Measurements from ENCODE around the gene IL17RD.

The IL17RD gene

DNA sequence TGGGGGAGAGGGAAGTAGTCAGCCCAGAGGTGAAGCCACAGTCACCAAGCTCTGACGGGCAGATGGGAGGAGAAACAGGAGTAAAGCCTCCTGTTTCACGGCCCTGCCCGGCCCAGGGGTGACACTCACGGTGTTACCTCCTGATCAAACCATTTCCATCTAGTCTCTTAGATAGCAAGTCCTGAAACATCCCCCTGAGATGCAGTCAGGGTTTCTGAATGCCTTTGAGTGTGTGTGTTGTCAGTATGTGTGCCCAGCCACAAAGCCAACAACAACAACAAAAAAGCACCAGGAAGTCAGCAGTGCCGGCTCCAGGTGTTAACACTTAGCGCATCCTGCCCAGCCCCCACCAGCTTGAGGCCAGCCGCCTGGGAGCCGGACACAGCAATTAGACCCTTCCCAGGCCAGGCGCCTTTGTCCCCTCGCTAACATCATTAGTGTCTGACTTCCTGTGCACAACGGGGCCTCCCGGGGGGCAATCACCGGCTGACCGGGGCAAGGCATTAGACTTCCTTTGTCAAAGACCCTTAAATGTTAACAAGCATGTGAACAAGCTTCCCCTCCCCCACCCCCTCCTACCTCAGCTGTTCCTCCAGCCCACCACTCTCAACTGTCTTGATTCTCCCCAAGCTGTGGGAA, 34.5 kb downstream of the IL17RD start:
- DNase-seq: no peak

DNA sequence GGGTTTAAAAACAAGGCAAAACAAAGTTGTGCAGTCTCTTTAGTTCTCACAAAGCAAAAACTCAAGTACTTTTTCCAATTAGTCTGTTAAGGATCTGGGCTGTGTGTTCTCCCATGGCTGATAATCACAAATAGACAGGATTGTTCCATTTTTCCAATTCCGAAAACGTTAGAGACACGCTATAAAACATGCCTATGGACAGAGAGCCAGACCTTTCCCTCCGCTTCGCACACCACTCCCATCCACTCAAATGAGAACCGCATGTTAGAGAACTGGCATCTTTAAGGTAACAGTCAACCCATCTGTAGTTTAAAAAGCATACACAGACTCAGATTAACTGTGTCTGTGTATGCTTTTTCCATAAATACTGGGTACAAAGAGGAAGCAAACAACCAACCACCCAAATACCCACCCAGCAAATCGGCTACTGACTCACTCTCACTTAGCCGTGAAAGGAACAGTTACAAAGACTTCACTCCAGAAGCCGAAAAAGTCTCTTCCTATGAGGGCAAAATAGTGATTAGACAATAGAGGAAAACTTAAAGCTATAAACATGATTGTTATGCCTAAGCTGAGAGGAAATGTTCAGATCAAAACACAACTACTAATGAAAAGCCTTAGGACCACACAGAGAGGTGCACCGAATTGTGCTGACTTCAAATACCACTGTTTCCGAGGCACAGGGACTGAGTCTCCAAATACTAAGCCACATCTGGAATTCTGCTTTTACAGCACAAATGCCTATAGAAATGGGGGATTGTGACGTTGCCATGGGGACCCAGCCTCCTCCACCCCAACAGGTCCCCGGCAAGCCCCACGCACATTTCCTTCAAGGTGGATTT, 36.1 kb downstream of the IL17RD start:
- no peak for DNase-seq

DNA sequence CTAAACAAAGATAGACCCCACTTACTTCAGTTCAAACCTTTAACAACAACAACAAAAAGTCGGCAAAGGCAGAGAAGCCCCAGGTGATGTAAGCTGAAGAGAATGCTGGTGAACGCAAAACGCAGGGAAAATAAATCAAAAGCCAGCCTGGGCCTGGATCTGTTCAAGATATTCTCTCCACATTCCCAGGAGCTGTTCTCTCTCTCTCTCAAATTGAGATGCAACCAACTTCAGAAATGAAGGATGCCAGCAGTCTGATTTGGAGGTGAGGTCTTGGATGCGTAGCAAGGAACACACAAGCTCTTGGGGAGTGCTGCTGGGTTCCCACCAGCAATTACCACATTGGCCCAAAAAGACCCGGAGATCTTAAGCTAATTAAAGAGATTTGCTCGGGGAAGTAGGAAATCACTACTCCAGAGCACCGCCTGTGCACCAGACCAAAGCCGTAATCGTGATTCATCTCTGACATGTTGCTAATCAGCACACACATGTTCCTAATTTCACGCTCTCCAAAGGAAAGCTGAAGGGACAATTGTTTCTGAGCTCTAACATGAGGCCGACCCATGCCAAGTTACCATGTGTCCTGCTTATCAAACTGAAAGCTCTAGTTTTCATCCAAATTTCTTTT, 37.1 kb downstream of the IL17RD start:
- DNase-seq: peak; percentile 78

DNA sequence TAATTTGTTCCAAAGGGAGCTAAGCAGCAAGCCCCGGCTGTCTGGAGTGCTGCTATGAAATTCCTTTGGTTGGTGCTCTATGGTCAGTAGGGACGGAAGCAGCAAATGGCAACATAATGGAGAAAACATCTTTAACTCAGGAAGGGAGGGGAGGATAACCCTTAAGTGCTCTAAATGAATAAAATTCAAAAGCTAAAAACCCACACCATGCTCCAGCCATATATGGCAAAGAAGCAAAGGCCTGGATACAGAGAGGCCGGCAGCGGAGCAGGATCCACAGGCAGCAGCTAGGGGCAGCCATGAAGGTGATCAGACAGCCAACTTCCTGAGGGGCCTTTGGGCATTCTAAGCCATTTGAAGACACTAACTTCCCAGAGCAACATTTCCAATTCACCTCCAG, 38.9 kb downstream of the IL17RD start:
- DNase-seq: no peak

DNA sequence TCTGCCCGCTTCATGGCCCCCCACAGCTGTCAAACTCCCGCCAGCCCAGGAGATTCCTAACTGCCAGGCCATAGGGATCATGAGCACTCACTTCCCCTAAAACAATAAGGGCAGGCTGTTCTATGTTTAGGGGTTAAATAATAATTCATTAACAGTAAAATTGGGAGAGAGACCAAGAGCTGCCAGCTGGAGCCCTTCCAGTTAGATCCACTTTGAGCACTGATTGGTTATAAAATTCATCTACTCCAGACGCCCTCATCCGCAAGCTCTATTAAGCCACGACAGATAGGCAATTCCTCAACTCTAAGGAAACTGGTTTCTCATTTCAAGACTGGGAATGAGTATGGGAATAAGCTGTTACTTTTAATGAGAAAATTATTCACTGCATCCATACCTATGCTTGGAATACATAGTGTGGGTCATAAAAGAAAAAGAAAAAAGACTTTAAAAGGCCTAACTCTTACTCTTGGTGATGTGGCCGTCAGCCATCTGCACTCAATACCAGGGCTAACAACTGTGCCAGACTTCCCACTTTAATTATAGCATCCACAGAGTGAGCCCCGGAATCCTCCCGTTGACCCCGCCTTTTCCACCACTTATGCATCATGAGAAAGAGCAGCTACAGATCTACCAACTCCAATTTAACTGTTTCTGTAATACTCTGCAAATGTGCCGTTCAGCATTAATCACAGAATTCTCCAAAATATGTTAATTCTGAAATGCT, 44.5 kb downstream of the IL17RD start:
- no peak for DNase-seq

DNA sequence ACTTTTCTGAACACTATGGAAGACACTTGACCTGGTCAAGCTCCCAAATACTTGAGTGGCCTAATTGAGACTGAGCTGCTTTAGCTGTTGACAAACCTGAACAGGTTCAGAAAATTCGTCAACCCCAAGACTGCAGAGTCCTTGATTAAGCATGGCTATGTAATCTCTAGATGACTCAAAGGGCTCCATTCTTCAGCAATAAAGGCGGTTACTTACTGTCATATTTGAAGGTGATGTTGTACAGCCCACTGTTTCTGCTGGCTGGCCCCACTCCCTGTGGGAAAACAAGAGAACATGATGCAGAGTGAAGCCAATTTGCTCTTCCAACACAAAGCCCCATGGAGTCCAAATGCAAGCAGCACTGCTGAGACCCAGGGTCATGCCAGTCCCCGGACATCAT, 45.1 kb downstream of the IL17RD start:
- DNase-seq: no peak

DNA sequence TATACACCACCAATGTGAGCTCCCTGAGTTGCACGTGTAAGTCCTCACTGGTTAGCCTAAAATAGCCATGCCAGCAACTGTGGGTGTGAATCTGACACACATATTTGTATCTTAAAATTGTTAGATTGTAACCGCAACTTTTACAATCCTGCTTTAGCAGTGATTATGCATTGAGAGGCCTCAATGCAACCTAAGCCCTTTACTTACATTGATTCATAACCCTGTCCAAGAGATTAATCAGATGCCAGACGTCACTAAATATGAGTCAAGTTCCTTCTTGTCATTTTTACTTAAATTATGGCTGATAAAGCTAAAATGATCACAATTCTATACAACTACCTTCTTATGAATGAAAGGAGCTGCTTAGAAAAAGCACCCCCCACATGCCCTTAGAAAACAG, 46.9 kb downstream of the IL17RD start:
- DNase-seq: no peak

DNA sequence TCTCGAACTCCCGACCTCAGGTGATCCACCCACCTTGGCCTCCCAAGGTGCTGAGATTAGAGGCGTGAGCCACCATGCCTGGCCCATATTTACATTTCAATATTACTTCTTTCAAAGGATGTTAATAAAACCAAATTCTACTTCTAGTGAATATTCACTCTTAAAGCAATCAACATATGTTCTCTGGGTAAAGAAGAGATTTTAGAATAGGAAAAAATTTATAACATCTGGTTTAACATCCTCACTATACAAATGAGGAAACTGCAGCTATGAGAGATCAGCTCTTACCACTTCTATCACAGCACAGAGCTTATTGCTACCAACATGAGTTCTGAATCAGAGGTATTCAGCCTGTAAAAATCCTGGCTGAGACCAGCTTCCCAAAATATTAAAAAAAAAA, 48.7 kb downstream of the IL17RD start:
- DNase-seq: no peak

DNA sequence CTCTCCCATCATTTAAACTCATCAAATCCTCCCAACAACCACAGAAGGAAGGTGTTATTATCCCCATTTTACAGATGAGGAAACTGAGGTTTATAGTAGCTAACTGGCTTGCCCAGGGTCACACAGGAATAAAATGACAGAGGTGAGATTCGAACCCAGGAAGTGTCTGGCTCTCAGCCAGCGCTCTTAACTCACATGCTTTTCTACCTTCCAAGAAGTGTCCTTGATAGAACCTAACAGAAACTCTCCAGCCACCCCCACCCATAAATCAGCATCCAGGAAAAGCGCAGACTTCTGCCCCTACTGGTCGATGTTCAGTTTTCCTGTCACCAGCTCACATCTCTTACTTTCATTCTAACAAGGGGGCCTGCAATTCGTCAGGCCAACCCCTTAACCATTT, 52.9 kb downstream of the IL17RD start:
- DNase-seq: no peak

DNA sequence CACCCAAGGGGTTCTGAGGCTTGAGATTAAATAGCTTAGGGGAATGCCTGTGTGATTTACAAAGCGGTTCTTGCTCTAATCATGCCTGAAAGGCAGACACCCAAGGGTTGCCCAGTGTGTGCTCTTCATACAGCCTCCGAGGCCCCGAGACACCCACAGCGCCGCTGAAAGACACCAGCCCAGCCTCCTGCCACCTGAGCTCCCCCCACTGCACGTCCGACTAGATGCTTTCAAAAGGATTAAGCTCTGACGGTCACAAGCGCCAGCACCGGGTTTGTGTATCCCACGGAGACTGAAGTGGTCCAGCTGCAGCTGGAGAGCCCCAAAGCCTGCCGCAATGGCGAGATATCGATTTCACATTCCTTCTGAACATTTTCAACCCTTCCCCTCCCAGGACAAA, 54.4 kb downstream of the IL17RD start:
- no peak for DNase-seq

DNA sequence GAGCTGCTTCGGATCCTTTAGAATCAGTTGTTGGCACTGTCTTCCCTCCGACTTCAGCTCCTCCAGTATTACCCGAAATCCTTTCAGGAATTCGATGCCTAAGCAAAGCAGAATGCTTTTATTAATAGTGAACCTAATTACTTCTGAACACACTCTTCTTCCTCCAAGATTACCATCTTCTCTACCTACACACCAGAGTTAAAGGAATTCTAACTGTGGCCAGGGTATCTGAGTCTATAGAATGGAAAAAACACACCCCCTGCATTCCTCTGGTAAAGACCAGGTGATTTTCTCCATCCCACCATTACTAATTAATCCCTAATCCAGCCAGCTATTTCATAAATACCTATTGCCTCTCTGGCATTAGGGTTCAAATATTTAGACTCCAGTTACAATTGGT, 54.9 kb downstream of the IL17RD start:
- DNase-seq: no peak

DNA sequence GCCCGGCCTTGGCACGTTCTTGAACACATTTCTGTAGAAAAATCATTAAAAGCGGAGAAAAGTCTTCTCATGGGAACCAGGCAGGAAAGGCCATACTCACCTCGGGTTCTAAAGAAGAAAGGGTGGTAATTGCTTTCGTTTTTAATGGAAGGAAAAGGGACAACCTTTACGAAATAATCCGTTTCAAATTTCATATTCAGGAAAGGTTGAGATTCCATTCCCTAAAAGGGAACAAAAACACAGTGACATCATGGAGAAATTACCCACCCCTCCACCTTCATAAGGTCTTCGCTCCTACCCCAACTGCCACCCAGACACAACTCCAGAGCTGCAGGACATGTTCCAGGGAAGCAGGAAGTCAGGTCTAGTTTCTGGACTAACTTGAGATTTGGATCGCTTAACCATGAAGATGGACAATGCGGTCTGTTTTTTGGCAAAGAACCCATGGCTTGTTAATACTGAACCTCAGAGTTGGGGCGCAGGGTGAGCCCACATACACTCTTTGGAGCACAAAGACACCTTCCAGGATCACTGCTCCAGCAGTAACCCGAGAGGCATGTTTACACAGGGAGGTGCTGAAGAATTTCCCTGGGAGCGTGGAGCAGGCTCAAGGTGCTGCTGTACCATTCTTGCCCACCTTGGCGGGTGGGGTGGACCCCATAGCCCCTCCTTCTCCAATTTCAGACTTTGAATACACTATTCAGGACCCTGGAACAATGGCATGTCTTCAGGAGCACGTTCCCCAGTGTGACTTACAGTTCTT, 55.5 kb downstream of the IL17RD start:
- no peak for DNase-seq

DNA sequence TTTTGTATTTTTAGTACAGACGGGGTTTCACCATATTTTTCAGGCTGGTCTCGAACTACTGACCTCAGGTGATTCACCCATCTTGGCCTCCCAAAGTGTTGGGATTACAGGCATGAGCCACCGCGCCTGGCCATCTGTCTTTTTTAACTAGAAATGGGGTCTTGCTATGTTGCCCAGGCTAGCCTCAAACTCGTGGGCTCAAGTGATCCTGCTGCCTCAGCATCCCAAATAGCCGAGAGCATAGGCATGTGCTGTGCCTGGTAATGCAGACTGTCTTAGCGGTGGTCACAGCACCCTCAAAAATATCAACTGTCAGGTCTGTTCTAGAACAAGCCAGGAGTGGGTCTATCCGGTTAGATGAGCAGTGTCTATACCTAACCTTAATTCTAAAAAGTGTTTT, 56.5 kb downstream of the IL17RD start:
- no peak for DNase-seq

DNA sequence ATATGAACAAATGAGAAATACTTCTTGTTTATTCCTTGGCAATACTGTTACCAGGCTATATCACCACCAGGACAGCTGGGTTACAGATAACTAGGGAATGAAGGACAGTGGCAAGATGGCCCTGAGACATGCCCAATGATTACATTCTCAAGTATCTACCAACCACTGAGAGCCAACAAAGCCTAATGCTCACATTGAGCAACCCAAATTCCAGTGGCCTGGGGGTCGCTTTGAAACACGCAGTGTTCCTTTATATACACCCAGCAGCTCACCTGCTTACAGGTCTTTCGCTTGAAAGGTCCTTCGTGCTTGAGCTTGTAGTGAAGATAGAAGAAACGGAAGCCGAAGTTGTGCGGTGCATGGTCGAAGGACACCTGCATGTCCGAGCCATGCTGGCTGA, 59.6 kb downstream of the IL17RD start:
- DNase-seq: no peak

DNA sequence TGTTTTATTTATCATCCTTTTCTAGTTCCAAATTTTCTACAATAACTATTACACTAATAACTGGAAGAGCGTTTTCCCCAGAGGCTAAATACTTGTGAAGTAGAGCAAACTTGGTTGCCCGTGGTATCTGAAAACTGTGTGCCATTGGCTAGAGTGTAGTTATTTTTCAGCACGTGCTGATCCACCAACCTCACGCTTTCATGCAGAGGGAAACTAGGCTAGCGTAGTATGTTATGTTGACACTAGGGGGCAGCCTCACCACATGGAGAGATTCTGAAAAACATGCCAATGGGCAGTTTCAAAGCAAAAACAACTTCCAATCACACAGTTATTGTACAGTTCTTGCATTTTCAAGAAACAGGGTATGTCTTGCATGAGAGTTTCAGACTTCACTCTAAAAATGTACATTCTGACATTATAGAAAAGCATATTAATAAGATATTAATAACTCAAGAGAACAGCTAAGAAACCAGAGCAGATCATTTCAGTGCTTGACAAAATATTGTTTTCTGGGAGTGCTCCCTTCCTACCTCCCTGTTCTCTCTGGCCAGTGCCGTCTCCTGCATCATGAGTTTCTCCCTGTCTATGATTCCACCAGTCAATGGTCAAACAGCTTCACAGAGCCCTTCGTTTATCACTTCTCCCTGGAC, 65.0 kb downstream of the IL17RD start:
- peak; percentile 70 for DNase-seq

DNA sequence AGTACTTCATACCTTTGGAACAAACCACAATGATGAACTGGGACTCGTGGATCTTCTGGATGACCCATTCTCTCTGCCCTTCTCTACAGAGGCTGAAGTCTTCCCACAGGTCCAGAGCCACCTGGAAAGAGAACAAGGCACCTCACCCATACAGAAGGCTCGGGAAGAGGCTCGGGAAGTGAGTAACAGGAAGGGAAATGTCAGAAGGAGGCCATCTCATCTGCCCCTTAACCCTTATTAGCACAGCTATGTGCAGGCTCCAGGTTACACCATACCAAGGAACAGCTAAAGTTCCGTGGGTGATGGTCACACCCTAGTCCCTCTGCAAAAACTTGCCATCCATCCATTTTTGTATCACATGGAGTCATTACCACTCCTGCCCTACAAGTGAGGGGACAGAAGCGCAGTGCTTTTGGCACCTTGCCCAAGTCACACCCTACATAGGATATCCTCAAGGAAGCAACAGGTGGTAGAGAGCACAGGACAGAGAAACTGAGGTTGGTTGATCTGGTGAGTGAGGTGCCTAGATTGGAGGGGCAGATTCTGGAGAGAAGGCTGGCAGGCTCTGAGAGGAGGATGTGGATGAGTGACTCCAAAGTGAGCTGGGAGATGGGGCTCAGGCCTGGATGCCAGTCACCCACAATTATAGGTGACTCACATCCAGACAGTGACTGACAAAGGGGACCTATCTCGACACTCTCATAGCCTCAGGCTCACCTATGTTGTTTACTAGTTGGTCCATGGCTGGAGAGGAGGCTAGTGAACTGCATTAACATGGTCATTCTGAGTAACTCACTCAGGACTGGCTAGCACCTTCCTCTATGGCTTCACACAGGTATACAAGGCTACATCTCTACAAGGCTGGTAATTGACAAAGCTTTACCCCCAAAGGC, 66.5 kb downstream of the IL17RD start:
- no peak for DNase-seq

DNA sequence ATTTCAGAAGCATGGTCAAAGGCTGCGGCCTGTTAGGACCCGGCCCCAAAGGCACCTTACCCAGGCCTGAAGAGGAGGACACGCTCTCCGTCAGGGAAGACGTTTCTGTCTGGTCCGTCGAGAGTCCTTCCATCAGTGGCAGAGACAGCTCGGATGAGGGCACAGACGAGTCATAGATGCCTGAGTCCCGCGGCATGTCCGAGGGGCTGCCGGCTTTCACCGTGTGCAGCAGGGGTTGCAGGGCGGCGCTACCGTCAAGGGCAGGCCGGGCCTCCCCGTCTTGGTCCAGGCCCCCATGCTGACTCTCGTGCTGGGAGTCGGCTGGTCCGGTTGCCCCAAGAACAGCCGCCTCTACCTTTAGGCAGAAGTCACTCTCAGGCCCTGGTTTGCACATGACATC, 67.6 kb downstream of the IL17RD start:
- no peak for DNase-seq

DNA sequence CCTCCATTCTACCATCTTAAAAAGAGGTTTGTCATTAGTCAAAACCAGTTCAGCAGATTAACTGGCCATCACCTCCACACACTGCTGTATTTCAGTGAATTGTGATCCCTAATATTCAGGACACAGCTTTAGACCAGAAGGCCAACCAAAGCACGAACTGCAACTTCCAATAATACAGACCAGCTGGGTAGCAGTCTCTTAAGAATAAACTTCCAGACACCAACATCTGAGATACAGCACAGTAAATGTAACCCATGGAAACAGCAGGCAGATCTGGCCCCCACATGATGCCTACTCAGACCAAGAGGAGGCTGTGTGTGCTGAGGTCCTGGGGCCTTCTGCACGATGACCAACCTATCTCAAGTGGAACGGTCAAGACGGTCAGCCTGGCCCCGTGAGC, 69.8 kb downstream of the IL17RD start:
- no peak for DNase-seq

DNA sequence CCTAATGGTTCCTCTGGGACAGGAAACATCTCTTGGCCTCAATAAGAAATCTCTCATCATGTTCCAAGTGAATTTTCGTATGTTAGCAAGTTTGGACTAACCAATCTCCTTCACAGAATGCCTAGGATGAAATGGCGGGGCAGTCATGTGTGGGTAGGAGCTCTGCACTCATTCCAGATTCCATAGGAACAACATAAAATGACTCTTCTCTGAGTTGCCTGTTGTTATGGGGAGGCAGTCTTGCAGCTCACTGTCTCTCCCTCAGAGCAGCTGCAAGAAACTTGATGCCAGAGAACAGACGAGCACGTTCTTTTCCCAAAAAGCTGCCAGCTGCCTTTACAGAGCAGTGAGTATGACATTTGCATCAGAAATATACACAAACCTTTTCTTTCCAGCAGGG, 70.6 kb downstream of the IL17RD start:
- DNase-seq: no peak

DNA sequence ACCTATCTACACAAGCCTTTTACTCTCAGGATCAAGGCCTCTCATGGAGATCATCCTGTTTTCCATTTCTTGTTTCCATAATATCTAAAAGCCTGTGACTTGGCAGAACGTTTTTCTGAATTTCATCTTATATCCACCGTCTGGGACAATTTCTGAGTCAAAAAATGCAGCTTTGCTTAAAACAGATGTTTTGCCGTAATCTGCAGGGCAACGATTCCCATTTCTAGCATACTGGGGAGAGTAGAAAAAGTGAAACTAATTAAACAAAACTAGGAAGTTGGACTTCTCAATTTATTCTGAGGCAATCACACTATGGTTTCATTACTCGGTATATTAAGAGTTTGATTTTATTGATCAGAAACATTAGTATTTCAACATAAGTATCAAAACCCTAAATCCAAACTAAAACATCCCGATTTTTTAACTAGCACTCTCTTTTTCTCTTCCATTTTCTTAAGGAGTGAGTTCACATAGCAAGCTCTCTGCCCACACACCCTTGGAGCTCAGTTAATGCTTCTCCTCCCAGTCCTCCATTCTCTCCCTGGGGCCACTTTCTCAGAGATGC, 71.1 kb downstream of the IL17RD start:
- no peak for DNase-seq

DNA sequence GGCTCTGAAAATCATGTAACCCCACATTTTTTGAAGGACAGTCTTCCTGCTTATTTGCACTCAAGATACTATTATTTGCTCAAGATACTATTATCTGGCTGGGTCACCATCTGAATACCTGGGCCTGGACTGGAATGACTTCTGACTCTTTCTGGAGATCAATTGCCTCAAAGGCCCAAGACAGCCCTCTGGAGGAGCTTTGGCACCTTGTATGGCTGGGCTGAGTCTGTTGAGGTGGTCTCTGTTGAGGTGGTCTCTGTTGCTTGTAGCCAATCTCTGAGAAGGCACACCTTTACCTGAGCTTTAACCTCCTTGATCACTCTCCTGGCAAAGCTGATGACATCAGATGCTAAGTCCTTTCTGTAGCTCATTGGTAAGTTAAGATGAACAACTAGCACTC, 71.7 kb downstream of the IL17RD start:
- DNase-seq: no peak

All from EL (cell line).